GM12874 (cell line): ENCODE results near the gene ABCC6.
"Not testable (repeated sequence)": the region's sequence is repeated elsewhere in the genome, so short reads cannot be mapped to it uniquely, and the experiment has no call there.

ENCODE experiments used
- CTCF ChIP-seq: IDR thresholded peaks from 2 replicates; pipeline ENCODE4 v1.5.1; 2011; ENCODE audit warnings: low read depth, mild to moderate bottlenecking, control low read depth, low read length, moderate library complexity; ENCODE audit not compliant: insufficient read depth

Gene ABCC6

GRCh38 chr16:16222850-16223661, at the start of gene ABCC6:
TSS of gene ABCC6 (minus strand) at chr16:16223494. CDS start at chr16:16223434, 60 bp downstream.
- not testable (repeated sequence) for TF ChIP-seq CTCF

DNA sequence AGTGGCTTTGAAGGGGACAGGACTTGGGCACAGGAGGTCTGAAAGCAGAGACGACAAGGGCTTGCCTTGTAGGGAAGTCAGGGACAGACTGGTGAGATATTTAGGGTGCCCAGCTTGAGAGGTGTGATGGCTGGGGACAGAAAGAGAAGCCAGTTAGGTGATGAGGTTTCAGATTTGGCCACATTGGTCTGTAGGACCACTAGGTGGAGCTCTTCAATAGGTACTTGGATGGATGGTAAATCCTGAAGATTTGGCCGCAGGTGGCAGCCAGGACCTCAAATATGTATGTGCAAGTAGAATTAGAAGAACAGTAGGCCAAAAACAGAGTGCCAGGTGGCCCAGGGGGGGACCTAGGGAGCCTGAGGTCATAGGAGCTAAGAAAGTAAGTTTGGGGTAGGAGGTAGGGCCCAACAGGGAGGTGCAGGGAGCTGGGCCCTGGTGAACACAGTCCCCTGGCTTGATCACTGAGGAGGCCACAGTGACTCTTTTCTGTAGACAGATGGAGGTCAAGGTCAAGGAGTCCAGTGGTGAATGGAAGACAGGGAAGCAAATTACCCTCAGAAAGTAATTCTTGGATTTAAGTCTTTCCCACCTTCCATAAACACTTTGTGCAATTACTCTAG, 34.1 kb upstream of the ABCC6 start:
- peak; percentile 10; the same call in 1 of the 2 replicates for TF ChIP-seq CTCF

DNA sequence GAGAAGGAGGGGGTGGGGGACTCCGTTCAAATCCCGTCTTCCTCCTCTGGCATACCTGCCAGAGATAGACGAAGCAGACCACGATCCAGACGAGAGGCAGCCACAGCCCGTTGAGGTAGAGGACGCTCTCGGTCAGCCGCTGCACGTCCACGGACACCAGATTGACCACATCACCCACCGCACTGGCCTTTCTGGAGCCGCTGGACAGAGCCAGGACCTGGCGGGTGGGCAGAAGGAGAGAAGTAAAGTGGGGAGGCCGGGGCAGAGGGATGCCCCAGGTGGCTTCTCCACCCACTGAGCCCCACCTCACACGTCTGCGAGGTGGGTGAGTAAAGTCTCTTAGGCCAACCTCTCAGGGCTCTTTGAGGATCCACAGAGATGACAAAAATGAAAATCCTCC, 25.3 kb downstream of the ABCC6 start:
- no peak for TF ChIP-seq CTCF

GRCh38 chr16:16197331-16197730, 26.0 kb downstream of the ABCC6 start:
- no peak for TF ChIP-seq CTCF

DNA sequence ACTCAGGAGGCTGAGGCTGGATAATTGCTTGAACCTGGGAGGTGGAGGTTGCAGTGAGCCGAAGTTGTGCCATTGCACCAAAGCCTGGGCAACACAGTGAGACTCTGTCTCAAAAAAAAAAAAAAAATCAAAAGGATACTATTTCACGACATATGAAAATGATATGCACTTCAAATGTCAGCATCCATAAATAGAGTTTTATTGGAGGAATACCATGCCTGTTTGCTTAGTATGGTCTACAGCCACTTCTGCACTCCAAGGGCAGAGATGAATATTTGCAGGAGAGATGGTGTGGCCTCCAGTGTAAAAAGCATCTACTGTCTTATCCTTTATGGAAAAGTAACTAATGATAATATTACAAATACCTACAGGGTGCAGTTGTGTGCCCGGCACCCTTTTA, 27.2 kb downstream of the ABCC6 start:
- TF ChIP-seq CTCF, result no peak

- no peak for TF ChIP-seq CTCF
Observed at GRCh38 chr16:16191493-16192167, 31.7 kb downstream of the ABCC6 start.

GRCh38 chr16:16190546-16190945, 32.7 kb downstream of the ABCC6 start:
- no peak for TF ChIP-seq CTCF
